Heart right ventricle (tissue), 16 donors: ENCODE results near the gene DDX10. TPM values are rescaled to one million over a fixed set of nuclear protein-coding genes. Genes with fewer than 3 reads are reported as not detected.
"Not testable (repeated sequence)": the region's sequence is repeated elsewhere in the genome, so short reads cannot be mapped to it uniquely, and the experiment has no call there.

ENCODE experiments used
- ATAC-seq, 8 donors: fragments of 200-7000 bp; cut with Tn5 transposase; one replicate each; pipeline ENCODE4 v1.9.1; 2020; ENCODE audit warnings: mild to moderate bottlenecking in 8 of 8, moderate library complexity in 8 of 8, moderate number of reproducible peaks in 1 of 8
- DNase-seq, 2 donors: peaks; one replicate each; pipeline ENCODE4 v3.0.0-alpha.2; 2020
- H3K27ac ChIP-seq, 10 donors: fragments of 200-600 bp; sonication (generic) in 2 of 10; one replicate each; pipeline versions ENCODE4 v1.5.0 to v1.8.0; 2020 to 2022; ENCODE audit warnings: mild to moderate bottlenecking in 3 of 10
- H3K27me3 ChIP-seq, 7 donors: fragments of 200-600 bp; one replicate each; pipeline ENCODE4 v1.8.0; 2021 to 2022; ENCODE audit warnings: mild to moderate bottlenecking in 2 of 7
- H3K36me3 ChIP-seq, 9 donors: fragments of 200-600 bp; sonication (generic) in 1 of 9; one replicate each; pipeline versions ENCODE4 v1.5.0 to v1.8.0; 2020 to 2022; ENCODE audit warnings: mild to moderate bottlenecking in 2 of 9
- H3K4me1 ChIP-seq, 9 donors: fragments of 200-600 bp; sonication (generic) in 1 of 9; one replicate each; pipeline versions ENCODE4 v1.5.0 to v1.8.0; 2020 to 2022; ENCODE audit warnings: mild to moderate bottlenecking in 4 of 9
- H3K4me3 ChIP-seq, 10 donors: fragments of 200-600 bp; sonication (generic) in 2 of 10; one replicate each; pipeline versions ENCODE4 v1.5.0 to v1.8.0; 2020 to 2022; ENCODE audit warnings: mild to moderate bottlenecking in 7 of 10, moderate library complexity in 2 of 10
- H3K9me3 ChIP-seq, 11 donors: fragments of 200-600 bp in 10 of 11; sonication (generic) in 2 of 11; one replicate each; pipeline versions ENCODE4 v1.5.0 to v1.8.0; 2013 to 2022; ENCODE audit warnings: mild to moderate bottlenecking in 2 of 11, control low read depth in 1 of 11, moderate library complexity in 1 of 11
- CTCF ChIP-seq, 9 donors: fragments of 200-600 bp; sonication (generic) in 2 of 9; IDR thresholded peaks; one replicate each; pipeline versions ENCODE4 v1.5.0 to v1.8.0; 2021 to 2022; ENCODE audit warnings: antibody characterized with exemption in 9 of 9, mild to moderate bottlenecking in 5 of 9, moderate library complexity in 1 of 9
- WGBS, 2 donors: extraction: QIAGEN DNeasy Blood & Tissue Kit; methylation state at CpG; one replicate each; pipeline ENCODE4 v1.1.7; 2013; ENCODE audit warnings: inconsistent platforms in 1 of 2; 5-methylcytosine and 5-hydroxymethylcytosine counted together
- intact Hi-C, 10 donors: fragments of 100-400 bp; cut with DNase I; formaldehyde crosslinking; loops; one replicate each; pipeline versions ENCODE4 v1.11.1 to v1.14.2; 2022
- polyA plus RNA-seq, 2 donors: library from polyadenylated mRNA; stranded (reverse); fragments of 200-250 nt; gene quantifications; one replicate each; pipeline ENCODE4 v1.2.3, GENCODE V29; 2013
- total RNA-seq, 10 donors: library from RNA; stranded (reverse); fragmentation: NEBNext Ultra II Directional in 3 of 10; extraction: Animal tissue kit (Norgen Biotek cat#: 25700) in 3 of 10; gene quantifications; one replicate each; pipeline versions ENCODE4 v1.2.1 to v1.2.4, GENCODE V29; 2021 to 2023
- donor health status: Arrhythmogenic right ventricular cardiomyopathy.
- donor health status: ischemic (EF 13 %, LVEDD 7.1; RV severe dilation, severe dysfunction).
- donor health status: healthy with polysubstance abuse.
- donor health status: DM: no; HTN: yes; CAD: no.
- donor health status: DM: no; HTN: no; CAD: no.
- donor health status: ischemic (EF 25% LVEDD 6.9; RV normal size, moderate dysfunction).
- donor health status: ischemic (EF 25% LVEDD 5.7; RV mildly dilated, moderate dysfunction).
- donor health status: healthy.
- donor health status: DM: yes; HTN: yes; CAD: no.
- donor health status: Ischemic cardiomyopathy.
- donor health status: ischemic (EF 35%, LVEDD 5.7; RV mildly dilated, moderate dysfunction).
- donor health status: nonischemic (EF 11% LVEDD 7.7; RV severe dilation, severe dysfunction).
- donor health status: DM: yes; HTN: yes; CAD: no.
- donor health status: PGD.
- donor health status: ischemic (EF 29% LVEDD 5.4; RV normal size, mild dysfunction).
- donor health status: nonischemic (EF 23%, LVEDD 6.1; RV moderate dilation, normal function).

Gene DDX10
- total and polyA plus RNA-seq, 12 donors: 9.3 to 15.3 (median 11.5) TPM

GRCh38 chr11:108768370-108768769, 103.5 kb downstream of the DDX10 start:
- Histone ChIP-seq H3K9me3 (peaks cover 0 to 14% (median 0%) of the 10 kb centered on the region in 11 donors), H3K27me3 (no peaks in the 10 kb centered on the region), H3K4me3 (no peak overlapping the region), H3K27ac (no peak overlapping the region), H3K36me3 (no peaks in the 10 kb centered on the region), H3K4me1 (no peaks in the 10 kb centered on the region)
- DNase-seq (no peak), ATAC-seq (no peak)
- TF ChIP-seq CTCF (IDR thresholded peaks at IDR 0.05): no peak
- intact Hi-C loops: no loop called here
- WGBS, 2 donors: 95 to 97% methylated on average over 3 of the region's 3 CpGs

GRCh38 chr11:108768964-108769363, 104.1 kb downstream of the DDX10 start:
- no peak for DNase-seq
- TF ChIP-seq CTCF (IDR thresholded peaks at IDR 0.05): no peak
- Histone ChIP-seq H3K4me1 (no peaks in the 10 kb centered on the region), H3K27me3 (no peaks in the 10 kb centered on the region), H3K27ac (no peak overlapping the region), H3K9me3 (peaks cover 0 to 14% (median 0%) of the 10 kb centered on the region in 11 donors), H3K4me3 (no peak overlapping the region), H3K36me3 (no peaks in the 10 kb centered on the region)
- WGBS, 2 donors: 56 to 59% methylated on average over 1 of the region's 1 CpG
- intact Hi-C loops: no loop called here
- ATAC-seq: no peak

- TF ChIP-seq CTCF (IDR thresholded peaks at IDR 0.05): no peak
- ATAC-seq: no peak
- intact Hi-C loops: no loop called here
These were observed 109.3 kb downstream of the DDX10 start for GRCh38 chr11:108774037-108774730.

GRCh38 chr11:108775324-108775723, 110.5 kb downstream of the DDX10 start:
- no peak for ATAC-seq
- intact Hi-C loops: no loop called here
- no peak for TF ChIP-seq CTCF (IDR thresholded peaks at IDR 0.05)
- peaks cover 0 to 11% (median 0%) of the 10 kb centered on the region in 11 donors for H3K9me3 ChIP-seq
- H3K4me1 ChIP-seq: peaks cover 0 to 1% (median 0%) of the 10 kb centered on the region in 9 donors
- H3K36me3 ChIP-seq: no peaks in the 10 kb centered on the region
- no peak overlapping the region for H3K27ac ChIP-seq
- no peaks in the 10 kb centered on the region for H3K27me3 ChIP-seq
- no peak overlapping the region for H3K4me3 ChIP-seq
- no peak for DNase-seq
- WGBS, 2 donors: 98% methylated on average over 1 of the region's 1 CpG

More at GRCh38 chr11:108774037-108774730, 109.3 kb downstream of the DDX10 start:
- Histone ChIP-seq H3K27ac (no peak overlapping the region), H3K4me3 (no peak overlapping the region), H3K36me3 (no peaks in the 10 kb centered on the region), H3K4me1 (no peaks in the 10 kb centered on the region), H3K27me3 (no peaks in the 10 kb centered on the region), H3K9me3 (peaks cover 0 to 13% (median 0%) of the 10 kb centered on the region in 11 donors)
- DNase-seq: no peak
- WGBS, 2 donors: 71 to 72% methylated on average over 5 of the region's 5 CpGs

GRCh38 chr11:108779147-108779546, 114.3 kb downstream of the DDX10 start:
- intact Hi-C loops, H3K4me3 ChIP-seq, ATAC-seq, H3K27me3 ChIP-seq, H3K4me1 ChIP-seq, H3K36me3 ChIP-seq, DNase-seq, H3K27ac ChIP-seq: not testable (repeated sequence)
- 97% methylated on average over 4 of the region's 4 CpGs for WGBS, 2 donors
- H3K9me3 ChIP-seq: peaks cover 0 to 11% (median 0%) of the 10 kb centered on the region in 11 donors
